ENCODE results near the gene B4GALNT2. TPM values are rescaled to one million over a fixed set of nuclear protein-coding genes. Genes with fewer than 3 reads are reported as not detected.

Gene B4GALNT2
- polyA plus RNA-seq, 1 donor from 2014 or later = not detected

- no peaks in the 10 kb centered on the region for H3K79me2 ChIP-seq (replicated peaks; ENCODE audit: insufficient read depth, low read length)
- H3K27ac ChIP-seq (ENCODE audit: low read length) = no peak overlapping the region
- no peaks in the 10 kb centered on the region for H3K36me3 ChIP-seq (ENCODE audit: insufficient read depth, low read length)
- H3K9me3 ChIP-seq (ENCODE audit: low read length) = no peaks in the 10 kb centered on the region
- H3F3A ChIP-seq (ENCODE audit: insufficient read depth, low read length, poor library complexity, severe bottlenecking) = no peaks in the 10 kb centered on the region
- no peaks in the 10 kb centered on the region for H3K9me2 ChIP-seq (ENCODE audit: insufficient read depth, low read length)
- H3K4me2 ChIP-seq (ENCODE audit: low read length) = no peak overlapping the region
- no peak overlapping the region for H3K9ac ChIP-seq (ENCODE audit: low read length)
- no peaks in the 10 kb centered on the region for H4K20me1 ChIP-seq (ENCODE audit: insufficient read depth)
- TF ChIP-seq TAF1 (IDR thresholded peaks at IDR 0.05; ENCODE audit: low read depth) (no peak), EZH2 (IDR thresholded peaks at IDR 0.05; ENCODE audit: borderline replicate concordance, insufficient read depth, low read length, poor library complexity, severe bottlenecking) (no peak), CTCF (IDR thresholded peaks at IDR 0.05; ENCODE audit: poor library complexity, severe bottlenecking) (no peak), SMC3 (conservative IDR thresholded peaks at IDR 0.05; ENCODE audit: poor library complexity) (no peak), POLR2AphosphoS5 (IDR thresholded peaks at IDR 0.05) (no peak), EP300 (conservative IDR thresholded peaks at IDR 0.05; ENCODE audit: poor library complexity, severe bottlenecking) (no peak), MXI1 (conservative IDR thresholded peaks at IDR 0.05; ENCODE audit: poor library complexity, severe bottlenecking) (no peak), RAD21 (conservative IDR thresholded peaks at IDR 0.05) (no peak), REST (IDR thresholded peaks at IDR 0.05; ENCODE audit: borderline replicate concordance) (no peak)
- H3K4me3 ChIP-seq (ENCODE audit: low read length) = no peak overlapping the region
- no peak overlapping the region for H2AFZ ChIP-seq (ENCODE audit: low read depth, low read length)
- H3K27me3 ChIP-seq (ENCODE audit: insufficient read depth, low read depth, low read length) = peaks cover 85% of the 10 kb centered on the region
Observed at GRCh38 chr17:49225554-49226236, 93.1 kb downstream of the B4GALNT2 start.

Other genes starting within 250 kb of the B4GALNT2 start
- gene ATP5MC1, start 240.0 kb upstream of the B4GALNT2 start, polyA plus RNA-seq = 286 and 331 TPM in 2 replicates
- 53.3 and 70.3 TPM in 2 replicates for gene UBE2Z, start 224.4 kb upstream of the B4GALNT2 start, polyA plus RNA-seq
- 171 and 223 TPM in 2 replicates for gene SNF8, start 187.9 kb upstream of the B4GALNT2 start, polyA plus RNA-seq
- gene GIP, start 164.2 kb upstream of the B4GALNT2 start, polyA plus RNA-seq = not detected in 2 replicates
- gene IGF2BP1, start 135.4 kb upstream of the B4GALNT2 start, polyA plus RNA-seq = 13.0 and 13.9 TPM in 2 replicates
- gene GNGT2, start 77.8 kb downstream of the B4GALNT2 start, polyA plus RNA-seq = not detected in 2 replicates
- not detected in 2 replicates for gene ABI3, start 77.9 kb downstream of the B4GALNT2 start, polyA plus RNA-seq
- gene PHOSPHO1, start 98.0 kb downstream of the B4GALNT2 start, polyA plus RNA-seq = not detected in 2 replicates
- gene ZNF652, start 229.5 kb downstream of the B4GALNT2 start, polyA plus RNA-seq = 16.8 and 26.7 TPM in 2 replicates